Measurements from ENCODE around the gene ADAM15.

Gene ADAM15

GRCh38 chr1:155079210-155079486 lies 28.0 kb downstream of the ADAM15 start:
- peak overlapping the region; percentile 10 for H3K4me3 ChIP-seq (ENCODE audit: low read depth, low read length)
- no peak for TF ChIP-seq CTCF (IDR thresholded peaks at IDR 0.05; ENCODE audit: borderline replicate concordance, insufficient read depth, low read depth, low read length)

DNA sequence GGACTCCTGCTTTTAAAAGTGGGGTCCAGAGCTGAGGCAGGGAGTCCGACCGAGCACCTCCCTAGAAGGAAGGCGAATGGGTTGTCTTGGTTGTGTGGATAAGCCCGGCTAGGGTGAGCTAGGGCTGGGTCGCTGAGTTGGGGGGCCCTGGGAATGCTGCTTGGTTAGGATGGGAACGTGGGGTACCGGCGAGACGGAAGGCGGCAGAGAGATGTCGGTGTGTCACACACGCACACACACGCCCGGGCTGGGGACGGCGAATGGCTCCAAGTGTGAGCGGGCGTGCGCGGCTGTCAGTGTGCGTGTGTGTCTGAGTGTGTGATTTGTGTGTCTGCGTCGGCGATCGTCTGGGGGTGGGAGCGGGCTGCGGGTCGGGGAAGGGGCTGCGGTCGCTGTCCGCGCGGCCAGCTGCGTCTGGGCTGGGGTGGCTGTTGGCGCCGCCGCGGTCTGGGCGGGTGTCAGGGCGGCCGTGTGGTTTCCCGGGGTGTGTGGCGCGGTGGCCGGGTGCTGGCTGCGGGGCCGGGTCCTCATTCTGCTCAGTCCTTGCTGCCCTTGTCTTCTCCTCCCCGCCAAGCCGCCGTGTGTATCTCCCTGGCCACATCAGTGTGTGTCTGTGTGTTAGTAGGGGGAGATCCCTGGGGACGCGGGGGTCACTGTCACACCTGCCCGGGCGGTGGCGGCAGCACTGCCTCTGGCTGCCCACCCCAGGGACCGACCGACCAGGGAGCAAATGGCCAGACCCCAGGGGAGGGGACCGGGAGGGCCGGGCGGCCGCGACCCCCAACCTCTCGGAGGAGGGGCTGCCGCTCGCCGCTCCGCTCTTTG lies 28.6 kb downstream of the ADAM15 start:
- no peak for TF ChIP-seq CTCF (IDR thresholded peaks at IDR 0.05; ENCODE audit: borderline replicate concordance, insufficient read depth, low read depth, low read length)
- peak overlapping the region; percentile 10 for H3K4me3 ChIP-seq (ENCODE audit: low read depth, low read length)

GRCh38 chr1:155080312-155081228 lies 29.5 kb downstream of the ADAM15 start:
- no peak overlapping the region for H3K4me3 ChIP-seq (ENCODE audit: low read depth, low read length)
- TF ChIP-seq CTCF (IDR thresholded peaks at IDR 0.05; ENCODE audit: borderline replicate concordance, insufficient read depth, low read depth, low read length): no peak

DNA sequence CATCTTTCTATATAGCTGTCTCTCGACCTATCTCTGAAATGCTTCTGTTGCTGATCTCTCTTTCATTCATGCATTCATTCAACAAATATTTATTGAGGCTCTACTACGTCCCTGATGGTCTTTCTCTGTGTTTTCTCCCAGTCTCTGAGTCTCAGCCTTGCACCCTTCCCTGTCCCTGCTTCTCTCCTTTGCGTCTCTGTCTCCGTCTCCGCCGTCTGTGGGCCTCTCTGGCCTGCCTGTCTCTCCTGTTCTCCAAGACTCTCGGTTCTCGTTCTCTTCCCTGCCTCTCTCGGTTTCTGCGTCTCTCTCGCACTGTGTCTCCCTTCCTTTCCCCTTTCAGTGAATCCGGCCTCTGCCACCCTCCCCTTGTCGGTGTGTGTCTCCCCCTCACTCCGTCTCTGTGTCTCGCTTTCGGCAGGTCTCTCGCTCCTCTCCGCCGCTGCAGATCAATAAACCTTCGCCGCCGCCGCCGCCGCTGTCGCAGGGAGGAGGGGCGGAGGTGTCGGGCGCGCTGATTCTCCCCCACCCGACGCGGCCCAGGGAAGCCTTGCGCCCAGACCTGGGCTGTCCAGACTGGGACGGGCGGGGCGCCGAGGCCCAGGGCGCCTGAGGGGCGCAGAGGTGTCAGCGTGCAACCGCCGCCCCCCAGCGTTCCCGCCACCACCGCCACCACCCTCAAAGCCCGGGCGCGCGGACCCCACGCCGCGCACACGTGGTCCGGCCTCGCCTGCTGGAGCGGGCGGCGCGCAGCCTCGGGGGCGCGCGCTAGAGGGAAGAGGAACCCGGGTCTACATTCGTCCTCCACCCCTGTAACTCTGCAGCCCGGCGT lies 30.6 kb downstream of the ADAM15 start:
- TF ChIP-seq CTCF (IDR thresholded peaks at IDR 0.05; ENCODE audit: borderline replicate concordance, insufficient read depth, low read depth, low read length): no peak
- peak overlapping the region; percentile 24 for H3K4me3 ChIP-seq (ENCODE audit: low read depth, low read length)

GRCh38 chr1:155082301-155083051 lies 31.4 kb downstream of the ADAM15 start:
- H3K4me3 ChIP-seq (ENCODE audit: low read depth, low read length): no peak overlapping the region
- TF ChIP-seq CTCF (IDR thresholded peaks at IDR 0.05; ENCODE audit: borderline replicate concordance, insufficient read depth, low read depth, low read length): no peak

GRCh38 chr1:155083052-155083541 lies 32.0 kb downstream of the ADAM15 start:
- no peak for TF ChIP-seq CTCF (IDR thresholded peaks at IDR 0.05; ENCODE audit: borderline replicate concordance, insufficient read depth, low read depth, low read length)
- H3K4me3 ChIP-seq (ENCODE audit: low read depth, low read length): no peak overlapping the region
